Stimulated activated effector memory CD8-positive, alpha-beta T cell treated with anti-CD3 and anti-CD28 coated beads, Interleukin-12 subunit alpha, Interleukin-12 subunit beta, amount 100 ng/mL, for 72 hours (primary cell): ENCODE results near the gene ST13.
"Not testable (repeated sequence)": the region's sequence is repeated elsewhere in the genome, so short reads cannot be mapped to it uniquely, and the experiment has no call there.

Experiments
- ATAC-seq: fragments of 150-1000 bp; cut with Tn5 transposase; 2 replicates; pipeline ENCODE4 v1.10.0; 2021
- DNase-seq, 2 donors: peaks; one replicate each; pipeline ENCODE4 v3.0.0; 2021 to 2022; ENCODE audit warnings: low spot score in 2 of 2
- H3K27ac Mint-ChIP-seq: one replicate; pipeline ENCODE4 v1.8.0; 2022; ENCODE audit warnings: mild to moderate bottlenecking, mixed read lengths
- H3K36me3 Mint-ChIP-seq: one replicate; pipeline ENCODE4 v1.8.0; 2022; ENCODE audit warnings: mild to moderate bottlenecking, mixed read lengths
- H3K4me1 Mint-ChIP-seq: one replicate; pipeline ENCODE4 v1.8.0; 2022; ENCODE audit warnings: mixed read lengths
- H3K4me3 Mint-ChIP-seq: one replicate; pipeline ENCODE4 v1.8.0; 2022; ENCODE audit warnings: mild to moderate bottlenecking, mixed read lengths
- H3K9me3 Mint-ChIP-seq: one replicate; pipeline ENCODE4 v1.8.0; 2022; ENCODE audit warnings: mixed read lengths

ST13 gene

DNA sequence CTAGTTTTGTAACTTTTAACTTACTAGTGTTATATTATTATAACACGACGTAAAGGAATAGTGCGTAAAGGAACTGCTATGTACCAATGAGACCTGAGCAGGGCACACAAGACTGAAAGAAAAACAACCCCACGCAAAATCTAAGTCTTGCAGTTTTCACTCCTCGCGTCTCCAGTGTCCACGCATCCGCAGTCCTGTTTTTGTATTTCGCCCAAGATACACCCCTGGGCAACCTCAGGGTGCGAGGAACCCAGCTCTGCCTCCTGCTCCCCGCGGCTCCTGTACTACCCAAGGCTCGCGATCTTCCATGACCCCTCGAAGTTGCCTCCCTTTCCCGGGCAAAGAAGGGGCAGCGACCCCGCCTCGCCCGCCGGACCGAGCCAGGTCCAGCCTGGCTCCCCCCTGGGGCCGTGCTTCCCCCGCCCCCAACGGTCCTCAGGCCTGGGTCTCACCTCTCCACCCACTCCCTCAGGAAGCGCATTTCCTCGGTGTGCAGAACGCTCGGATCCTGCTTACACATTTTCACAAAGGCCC, 393 bp downstream of the ST13 start:
- Mint-ChIP-seq H3K27ac (peak overlapping the region; percentile 100), H3K4me3 (peak overlapping the region; percentile 97), H3K36me3 (peaks cover 69% of the 10 kb centered on the region), H3K9me3 (no peaks in the 10 kb centered on the region), H3K4me1 (peaks cover 33% of the 10 kb centered on the region)
- ATAC-seq (peak; percentile 31), DNase-seq (no peak)

DNA sequence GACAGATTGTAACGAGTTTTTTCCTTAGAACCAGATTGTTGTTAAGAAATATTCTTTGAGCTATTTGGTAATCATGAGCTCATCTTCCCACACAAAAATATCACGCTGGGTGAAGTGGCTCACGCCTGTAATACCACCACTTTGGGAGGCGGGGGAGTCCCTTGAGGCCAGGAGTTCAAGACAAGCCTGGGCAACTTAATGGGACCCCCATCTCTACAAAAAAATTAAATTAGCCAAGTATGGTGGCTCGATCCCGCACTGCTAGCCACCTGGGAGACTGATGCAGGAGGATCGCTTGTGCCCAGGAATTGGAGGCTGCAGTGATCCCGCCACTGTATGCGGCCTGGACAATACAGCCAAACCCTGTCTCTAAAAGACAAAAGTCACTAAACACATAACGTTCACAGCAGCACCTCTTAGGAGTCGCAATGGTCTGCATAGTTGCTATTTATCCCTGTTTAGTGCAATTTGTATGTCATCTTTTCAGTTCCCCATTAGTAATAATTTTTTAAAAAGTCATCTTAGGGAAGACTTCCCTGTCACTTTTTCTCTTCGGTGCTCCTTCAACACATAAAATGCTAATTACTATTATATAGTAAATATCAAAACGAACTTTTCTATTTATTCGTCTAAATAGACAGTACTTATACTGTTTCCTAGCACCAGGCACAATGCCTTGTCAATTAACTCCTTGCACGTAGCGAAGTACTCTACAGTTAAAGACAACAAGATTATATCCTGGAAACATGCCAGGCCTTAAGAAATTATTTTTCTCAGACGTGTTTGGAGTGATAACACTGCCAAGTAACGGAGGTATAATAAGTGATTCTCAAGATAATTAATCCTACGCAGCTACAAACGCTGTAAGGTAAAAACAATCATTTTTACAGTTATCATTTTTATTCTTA, 1.1 kb downstream of the ST13 start:
- Mint-ChIP-seq H3K9me3 (no peaks in the 10 kb centered on the region), H3K4me1 (peaks cover 34% of the 10 kb centered on the region), H3K27ac (peak overlapping the region; percentile 100), H3K4me3 (peak overlapping the region; percentile 97), H3K36me3 (peaks cover 70% of the 10 kb centered on the region)
- ATAC-seq (no peak), DNase-seq (no peak)

DNA sequence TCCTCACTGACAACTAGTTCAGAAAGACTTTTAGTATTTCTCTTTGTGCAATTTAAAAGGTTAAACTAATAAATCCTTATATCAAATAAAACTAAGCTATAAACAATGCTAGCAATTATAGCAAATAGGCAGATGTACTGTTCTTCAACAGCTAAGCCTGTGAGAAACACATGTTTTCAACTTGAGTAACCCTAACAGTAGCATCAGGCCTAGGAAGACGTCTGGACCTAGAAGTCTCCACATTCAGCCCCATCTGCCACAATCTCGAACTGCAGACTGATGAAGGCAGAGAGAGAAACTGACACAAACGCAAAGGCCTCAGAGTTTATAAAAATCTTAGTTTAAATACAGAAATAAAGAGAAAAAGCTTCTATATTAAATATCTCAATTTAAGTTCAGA, 2.5 kb downstream of the ST13 start:
- peak overlapping the region; percentile 79 for H3K27ac Mint-ChIP-seq
- no peak for ATAC-seq
- DNase-seq = no peak
- H3K4me3 Mint-ChIP-seq = peak overlapping the region; percentile 97
- no peaks in the 10 kb centered on the region for H3K9me3 Mint-ChIP-seq
- peaks cover 71% of the 10 kb centered on the region for H3K36me3 Mint-ChIP-seq
- peaks cover 31% of the 10 kb centered on the region for H3K4me1 Mint-ChIP-seq

DNA sequence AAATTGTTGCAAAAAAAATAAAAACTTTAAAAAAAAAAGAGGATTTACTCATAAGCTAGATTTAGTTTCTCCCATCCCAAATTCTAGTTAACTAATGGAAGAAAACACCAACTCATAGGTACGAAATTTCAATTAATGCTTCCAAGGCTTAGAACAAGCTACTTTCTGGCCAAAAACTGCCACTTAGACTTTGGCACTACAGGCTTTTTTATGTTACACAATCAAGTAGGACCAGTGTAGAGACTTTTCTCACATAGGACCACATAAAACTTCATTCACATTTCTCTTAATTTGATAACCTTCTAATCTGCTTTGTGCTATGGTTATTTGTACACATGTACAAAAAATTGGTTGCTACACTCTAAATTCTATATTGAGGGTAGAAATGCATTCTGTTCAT, 3.1 kb downstream of the ST13 start:
- peak overlapping the region; percentile 97 for H3K4me3 Mint-ChIP-seq
- H3K9me3 Mint-ChIP-seq = no peaks in the 10 kb centered on the region
- DNase-seq = no peak
- H3K36me3 Mint-ChIP-seq = peaks cover 76% of the 10 kb centered on the region
- H3K4me1 Mint-ChIP-seq = peaks cover 29% of the 10 kb centered on the region
- no peak for ATAC-seq
- peak overlapping the region; percentile 79 for H3K27ac Mint-ChIP-seq

DNA sequence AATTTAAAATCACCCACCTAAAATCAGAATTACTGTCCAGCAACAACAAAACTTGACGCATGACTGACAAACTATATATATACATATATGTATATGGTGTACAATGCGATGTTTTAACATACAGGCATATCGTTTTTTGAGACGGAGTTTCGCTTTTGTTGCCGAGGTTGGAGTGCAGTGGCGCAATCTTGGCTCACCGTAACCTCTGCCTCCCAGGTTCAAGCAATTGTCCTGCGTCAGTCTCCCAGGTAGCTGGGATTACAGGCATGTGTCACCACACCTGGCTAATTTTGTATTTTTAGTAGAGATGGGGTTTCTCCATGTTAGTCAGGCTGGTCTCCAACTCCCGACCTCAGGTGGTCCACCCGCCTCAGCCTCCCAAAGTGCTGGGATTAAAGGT, 10.6 kb downstream of the ST13 start:
- peaks cover 100% of the 10 kb centered on the region for H3K36me3 Mint-ChIP-seq
- not testable (repeated sequence) for DNase-seq, H3K4me3 Mint-ChIP-seq, H3K9me3 Mint-ChIP-seq, H3K27ac Mint-ChIP-seq, ATAC-seq
- H3K4me1 Mint-ChIP-seq = peaks cover 17% of the 10 kb centered on the region

DNA sequence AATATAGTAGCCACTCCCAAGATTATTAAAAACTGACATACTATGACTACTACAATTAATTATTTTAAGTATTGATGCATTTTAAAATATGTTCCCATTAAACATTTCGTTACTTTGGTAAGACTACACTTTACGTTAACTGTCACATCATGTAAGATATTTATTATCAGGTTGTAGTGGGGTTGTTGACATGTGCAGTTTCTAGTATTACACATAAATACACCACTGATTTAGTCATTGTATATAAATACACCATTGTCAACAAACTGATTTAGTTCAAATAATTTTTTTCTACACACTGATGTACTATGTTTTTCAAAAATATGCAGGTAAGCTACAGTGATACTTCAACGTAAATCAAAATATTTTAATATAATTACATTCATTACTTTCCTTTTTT, 11.5 kb downstream of the ST13 start:
- Mint-ChIP-seq H3K36me3 (peaks cover 100% of the 10 kb centered on the region), H3K4me3 (no peak overlapping the region), H3K9me3 (no peaks in the 10 kb centered on the region), H3K4me1 (peaks cover 17% of the 10 kb centered on the region), H3K27ac (no peak overlapping the region)
- no peak for DNase-seq
- ATAC-seq = no peak

DNA sequence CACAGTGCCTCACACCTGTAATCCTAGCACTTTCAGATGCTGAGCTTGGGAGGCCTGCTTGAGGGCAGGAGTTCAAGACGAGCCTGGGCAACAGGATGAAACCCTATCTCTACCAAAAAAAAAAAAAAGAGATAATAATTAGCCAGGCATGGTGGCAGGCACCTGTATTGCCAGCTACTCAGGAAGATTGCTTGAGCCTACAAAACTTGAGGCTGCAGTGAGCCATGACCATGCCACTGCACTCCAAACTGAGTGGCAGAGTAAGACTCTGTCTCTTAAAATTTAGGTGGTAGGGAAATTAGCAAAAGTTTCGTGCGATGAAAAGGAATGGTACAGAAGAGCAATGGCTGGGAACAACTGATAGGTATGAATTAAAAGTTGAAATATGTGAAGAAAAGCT, 18.0 kb downstream of the ST13 start:
- Mint-ChIP-seq H3K36me3 (peaks cover 100% of the 10 kb centered on the region), H3K27ac (no peak overlapping the region), H3K9me3 (no peaks in the 10 kb centered on the region), H3K4me1 (peaks cover 16% of the 10 kb centered on the region), H3K4me3 (no peak overlapping the region)
- ATAC-seq (no peak), DNase-seq (no peak)

DNA sequence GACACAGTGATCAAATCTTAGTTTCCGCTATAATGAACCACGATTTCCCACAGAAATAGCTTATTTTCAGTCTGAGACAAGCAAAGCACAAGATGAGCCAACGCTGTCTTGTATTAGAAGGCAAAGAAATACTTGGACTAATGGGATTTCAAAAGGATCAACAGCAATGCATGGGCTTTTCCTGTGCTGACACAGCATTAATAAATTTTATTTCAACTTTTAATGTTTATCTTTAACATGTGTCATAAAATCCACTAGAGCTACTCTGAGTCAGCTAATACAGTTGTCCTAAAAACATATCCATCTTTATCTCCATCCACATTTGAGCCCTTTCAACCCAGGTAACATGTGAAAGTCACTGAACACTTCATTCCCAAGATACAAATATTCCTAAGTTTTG, 21.8 kb downstream of the ST13 start:
- Mint-ChIP-seq H3K27ac (no peak overlapping the region), H3K4me1 (no peaks in the 10 kb centered on the region), H3K36me3 (peaks cover 100% of the 10 kb centered on the region), H3K4me3 (no peak overlapping the region), H3K9me3 (no peaks in the 10 kb centered on the region)
- no peak for DNase-seq
- ATAC-seq = no peak

DNA sequence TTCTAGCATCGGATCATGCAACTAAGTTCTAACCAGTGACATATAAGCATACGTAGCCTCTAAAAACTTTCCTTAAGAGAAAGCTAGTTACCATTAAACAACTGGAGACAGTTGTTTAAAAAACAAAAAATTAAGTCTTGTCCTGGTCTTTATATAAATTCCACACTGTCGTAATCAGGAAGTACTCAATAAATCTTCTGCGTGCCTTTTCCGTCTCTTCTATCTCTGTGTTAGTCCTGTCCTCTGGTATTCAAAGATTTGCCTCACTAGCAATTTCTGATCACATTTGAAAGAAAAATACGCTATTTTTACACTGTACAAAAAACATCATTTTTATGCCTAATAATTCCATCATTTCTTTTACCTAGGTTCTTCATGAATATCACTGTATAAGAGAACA, 27.3 kb downstream of the ST13 start:
- Mint-ChIP-seq H3K9me3 (no peaks in the 10 kb centered on the region), H3K36me3 (peaks cover 100% of the 10 kb centered on the region), H3K27ac (no peak overlapping the region), H3K4me3 (no peak overlapping the region), H3K4me1 (no peaks in the 10 kb centered on the region)
- DNase-seq (no peak), ATAC-seq (no peak)

DNA sequence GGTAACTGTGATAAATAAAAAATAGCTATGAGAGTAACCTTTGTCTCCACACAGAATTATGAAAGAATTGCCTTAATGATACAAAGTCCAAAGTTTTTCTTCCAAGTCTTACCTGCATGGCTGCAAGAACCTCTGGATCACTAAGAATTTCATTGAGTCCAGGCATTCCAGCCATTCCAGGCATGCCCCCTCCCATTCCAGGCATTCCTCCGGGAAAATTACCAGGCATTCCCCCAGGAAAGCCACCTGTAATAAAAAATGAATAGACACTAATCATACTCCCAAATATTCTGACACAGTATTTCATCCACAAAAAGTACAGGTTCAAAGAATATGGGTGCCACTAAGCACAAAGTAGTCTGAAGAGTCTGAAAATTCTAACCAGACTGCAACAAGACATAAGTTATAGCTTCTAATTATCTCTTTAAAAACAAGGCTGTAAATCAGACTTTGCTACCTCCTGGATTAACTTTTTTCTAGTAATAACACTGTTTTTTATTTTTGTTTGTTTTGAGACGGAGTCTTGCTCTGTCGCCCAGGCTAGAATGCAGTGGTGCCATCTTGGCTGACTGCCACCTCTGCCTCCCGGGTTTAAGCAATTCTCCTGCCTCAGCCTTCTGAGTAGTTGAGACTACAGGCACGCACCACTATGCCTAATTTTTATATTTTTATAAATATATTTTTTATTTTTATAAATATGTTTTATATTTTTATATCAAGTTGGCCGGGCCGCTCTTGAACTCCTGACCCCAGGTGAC, 29.3 kb downstream of the ST13 start:
- no peak for ATAC-seq

DNA sequence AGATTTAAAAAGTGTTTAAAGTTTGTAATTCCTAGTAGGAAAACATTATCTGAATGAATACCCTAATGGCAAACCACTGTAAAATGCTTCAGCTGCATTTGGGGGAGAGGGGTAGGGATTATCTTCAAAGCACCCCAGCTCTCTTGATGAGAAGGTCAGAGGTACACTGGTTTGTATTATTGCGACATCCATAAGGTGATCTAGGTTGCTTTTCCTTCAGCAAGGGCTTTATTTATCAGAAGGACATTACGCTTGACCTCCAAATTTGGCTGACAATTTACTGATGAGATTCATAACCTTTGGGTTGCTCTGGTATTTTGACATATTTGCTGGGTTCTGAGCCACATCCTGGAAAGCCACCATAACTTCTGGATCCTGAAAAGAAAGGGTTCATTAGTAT, 30.1 kb downstream of the ST13 start:
- not testable (repeated sequence) for ATAC-seq, H3K9me3 Mint-ChIP-seq, H3K27ac Mint-ChIP-seq, DNase-seq, H3K4me1 Mint-ChIP-seq, H3K4me3 Mint-ChIP-seq
- peaks cover 84% of the 10 kb centered on the region for H3K36me3 Mint-ChIP-seq

More for the DNA sequence above, 29.3 kb downstream of the ST13 start:
- no peaks in the 10 kb centered on the region for H3K9me3 Mint-ChIP-seq
- H3K4me3 Mint-ChIP-seq = no peak overlapping the region
- H3K27ac Mint-ChIP-seq = no peak overlapping the region
- H3K36me3 Mint-ChIP-seq = peaks cover 93% of the 10 kb centered on the region
- H3K4me1 Mint-ChIP-seq = no peaks in the 10 kb centered on the region
- DNase-seq = no peak

DNA sequence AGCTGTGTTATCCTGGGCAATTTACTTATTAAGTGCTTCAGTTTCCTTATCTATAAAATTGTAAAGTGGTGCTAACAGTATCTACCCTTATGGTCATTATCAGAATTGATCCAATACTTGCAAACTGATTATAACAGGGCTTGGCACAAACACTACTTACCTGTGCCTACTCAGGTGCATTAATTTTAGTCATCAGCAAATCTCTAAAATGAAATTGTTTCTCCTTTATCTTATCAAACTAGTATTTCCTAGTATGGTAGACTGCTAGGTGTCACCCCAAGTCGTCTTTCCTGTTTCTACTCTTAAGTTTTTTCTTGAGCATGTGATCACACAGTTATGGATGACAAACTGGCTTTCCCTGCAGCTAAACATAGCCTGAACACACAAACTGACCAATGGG, 33.0 kb downstream of the ST13 start:
- Mint-ChIP-seq H3K4me3 (no peak overlapping the region), H3K36me3 (peaks cover 56% of the 10 kb centered on the region), H3K9me3 (no peaks in the 10 kb centered on the region), H3K27ac (no peak overlapping the region), H3K4me1 (peaks cover 11% of the 10 kb centered on the region)
- ATAC-seq (no peak), DNase-seq (no peak)

DNA sequence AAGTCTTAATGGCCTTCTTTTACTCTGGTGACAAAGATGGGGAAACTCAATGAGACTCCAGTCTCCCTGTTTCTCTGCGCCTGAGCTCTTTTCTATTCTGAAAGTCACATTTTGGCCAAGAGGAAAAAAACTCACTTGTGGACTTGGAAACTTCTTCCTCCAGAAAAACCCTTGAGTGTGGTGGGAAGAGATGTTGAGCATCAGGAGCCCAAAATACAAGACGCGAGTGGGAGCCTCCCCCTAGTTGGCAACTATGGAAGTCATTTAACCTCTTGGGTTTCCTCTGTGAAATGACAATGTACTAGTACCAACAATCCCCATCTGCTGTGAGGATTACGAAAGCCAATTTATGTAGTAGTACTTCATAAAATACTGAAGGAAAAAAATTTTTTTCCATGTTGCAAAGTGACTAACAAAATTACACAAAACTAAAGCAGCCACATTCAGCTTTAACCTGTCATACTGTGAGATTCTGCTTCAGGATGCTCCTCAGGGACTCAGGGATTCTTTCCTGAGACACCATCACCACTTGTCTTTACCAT, 36.8 kb downstream of the ST13 start:
- ATAC-seq (no peak), DNase-seq (no peak)
- H3K4me3 Mint-ChIP-seq = peak overlapping the region; percentile 96
- peaks cover 33% of the 10 kb centered on the region for H3K4me1 Mint-ChIP-seq
- peak overlapping the region; percentile 95 for H3K27ac Mint-ChIP-seq
- H3K9me3 Mint-ChIP-seq = no peaks in the 10 kb centered on the region
- peaks cover 33% of the 10 kb centered on the region for H3K36me3 Mint-ChIP-seq

DNA sequence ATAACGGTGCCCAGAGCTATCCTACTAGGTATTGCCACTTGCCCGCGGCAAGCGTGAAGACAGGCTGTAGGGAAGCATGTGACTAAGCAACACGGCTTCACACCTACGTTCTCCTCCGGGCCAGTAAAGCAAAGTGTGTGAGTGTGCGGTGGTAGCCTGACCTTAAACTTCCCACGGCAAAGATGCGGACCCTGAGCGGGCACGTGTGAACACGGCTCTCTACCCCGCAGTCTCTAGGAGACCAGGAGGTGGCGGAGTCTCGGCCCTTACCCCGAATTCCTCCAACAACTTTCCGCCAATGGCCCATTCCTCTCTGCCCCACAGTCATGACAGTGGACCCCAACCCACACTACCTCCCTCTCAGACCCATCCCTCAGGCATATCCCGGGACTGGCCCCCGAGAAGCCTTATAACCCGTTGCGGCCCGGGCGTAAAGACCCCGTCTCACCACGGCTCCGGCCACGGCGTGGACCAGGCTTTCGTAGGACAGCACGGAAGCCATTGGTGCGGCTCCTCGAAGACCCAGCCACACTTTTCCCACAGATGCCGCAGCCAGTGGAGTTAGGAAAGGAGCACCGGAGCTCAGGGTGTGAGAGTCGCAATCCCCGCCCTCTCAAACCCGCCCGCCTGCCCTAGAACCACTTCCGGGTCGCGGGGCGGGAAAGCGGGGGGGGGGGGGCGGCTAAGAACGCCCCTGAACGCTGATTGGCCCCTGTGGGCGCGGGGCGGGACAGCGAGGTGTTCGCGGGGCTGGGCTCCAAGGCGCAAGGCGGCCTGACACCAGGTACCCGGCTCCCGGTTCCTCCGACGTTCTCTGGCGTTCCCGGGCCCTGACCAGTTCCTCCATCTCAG, 37.5 kb downstream of the ST13 start, which contains the start of gene SLC25A17:
Gene SLC25A17 (minus strand): TSS at position 600 of the 852 bp plus-strand sequence. CDS start 98 bp downstream, at position 502.
- ATAC-seq (peak; percentile 95), DNase-seq (peak; percentile 73 to 88)
- peak within 1 kb of the TSS; percentile 96 for H3K4me3 Mint-ChIP-seq
- H3K36me3 Mint-ChIP-seq = peaks cover 26% of the 10 kb centered on the region
- no peaks in the 10 kb centered on the region for H3K9me3 Mint-ChIP-seq
- H3K4me1 Mint-ChIP-seq = peaks cover 33% of the 10 kb centered on the region
- H3K27ac Mint-ChIP-seq = peak within 1 kb of the TSS; percentile 95
